ENCODE results near the gene WDTC1. TPM values are rescaled to one million over a fixed set of nuclear protein-coding genes. Genes with fewer than 3 reads are reported as not detected.
A peak's percentile ranks its signal among the peaks of the same experiment; 100 is the strongest.
"Not testable (repeated sequence)": the region's sequence is repeated elsewhere in the genome, so short reads cannot be mapped to it uniquely, and the experiment has no call there.

Gene WDTC1, protein sequence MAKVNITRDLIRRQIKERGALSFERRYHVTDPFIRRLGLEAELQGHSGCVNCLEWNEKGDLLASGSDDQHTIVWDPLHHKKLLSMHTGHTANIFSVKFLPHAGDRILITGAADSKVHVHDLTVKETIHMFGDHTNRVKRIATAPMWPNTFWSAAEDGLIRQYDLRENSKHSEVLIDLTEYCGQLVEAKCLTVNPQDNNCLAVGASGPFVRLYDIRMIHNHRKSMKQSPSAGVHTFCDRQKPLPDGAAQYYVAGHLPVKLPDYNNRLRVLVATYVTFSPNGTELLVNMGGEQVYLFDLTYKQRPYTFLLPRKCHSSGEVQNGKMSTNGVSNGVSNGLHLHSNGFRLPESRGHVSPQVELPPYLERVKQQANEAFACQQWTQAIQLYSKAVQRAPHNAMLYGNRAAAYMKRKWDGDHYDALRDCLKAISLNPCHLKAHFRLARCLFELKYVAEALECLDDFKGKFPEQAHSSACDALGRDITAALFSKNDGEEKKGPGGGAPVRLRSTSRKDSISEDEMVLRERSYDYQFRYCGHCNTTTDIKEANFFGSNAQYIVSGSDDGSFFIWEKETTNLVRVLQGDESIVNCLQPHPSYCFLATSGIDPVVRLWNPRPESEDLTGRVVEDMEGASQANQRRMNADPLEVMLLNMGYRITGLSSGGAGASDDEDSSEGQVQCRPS
- polyA plus RNA-seq (2013, experiment 1 of 4): 50.0 TPM
- 53.1 TPM for polyA plus RNA-seq (2013, experiment 2 of 4)
- polyA plus RNA-seq (2013, experiment 3 of 4): 37.9 TPM
- polyA plus RNA-seq (2013, experiment 4 of 4): 42.4 TPM

DNA sequence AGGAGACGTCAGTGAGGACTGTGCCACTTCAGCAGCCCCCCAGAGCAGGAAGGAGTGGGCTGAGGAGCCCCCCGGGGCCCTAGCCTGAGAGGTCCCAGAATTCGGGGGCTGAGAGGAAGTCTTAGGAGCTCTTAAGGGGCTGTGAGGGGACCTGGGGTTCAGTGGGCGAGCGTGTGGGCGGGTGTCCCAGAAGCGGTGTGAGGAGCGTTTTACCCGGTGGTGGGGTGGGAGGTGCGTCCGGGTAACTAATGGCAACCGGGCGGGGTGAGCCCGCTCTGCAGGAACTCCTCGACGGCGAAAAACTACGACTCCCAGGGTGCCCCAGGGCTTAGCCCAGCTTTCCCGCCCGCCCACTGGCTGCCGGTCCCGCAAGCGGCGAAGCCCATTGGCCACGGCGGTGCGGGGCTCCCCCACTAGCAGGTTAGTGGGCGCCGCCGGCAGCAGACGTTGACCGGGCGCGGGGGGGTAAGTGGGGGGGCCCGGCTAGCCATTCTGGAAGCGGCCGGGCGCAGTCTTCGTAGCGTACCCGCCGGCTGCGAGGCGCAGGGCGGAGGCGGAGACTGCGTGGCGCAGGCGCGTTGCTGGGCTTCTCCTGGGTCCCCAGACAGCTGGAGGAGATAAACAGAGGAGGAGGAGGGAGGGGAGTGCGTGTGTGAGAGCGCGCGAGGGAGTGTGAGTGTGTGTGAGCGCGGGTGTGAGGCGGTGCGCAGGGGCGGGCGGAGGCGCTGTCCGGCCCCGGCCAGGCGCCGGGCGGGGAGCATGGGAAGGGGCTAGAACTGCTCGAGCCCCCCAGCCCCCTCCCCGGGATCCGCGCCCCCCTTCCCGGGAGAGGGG, at the start of gene WDTC1:
Gene WDTC1 (plus strand): TSS at position 584 of the 834 bp plus-strand sequence. CDS start 26,423 bp downstream, outside the sequence.
- WGBS, 2 experiments: 2 to 3% methylated on average over 71 of the region's 71 CpGs

DNA sequence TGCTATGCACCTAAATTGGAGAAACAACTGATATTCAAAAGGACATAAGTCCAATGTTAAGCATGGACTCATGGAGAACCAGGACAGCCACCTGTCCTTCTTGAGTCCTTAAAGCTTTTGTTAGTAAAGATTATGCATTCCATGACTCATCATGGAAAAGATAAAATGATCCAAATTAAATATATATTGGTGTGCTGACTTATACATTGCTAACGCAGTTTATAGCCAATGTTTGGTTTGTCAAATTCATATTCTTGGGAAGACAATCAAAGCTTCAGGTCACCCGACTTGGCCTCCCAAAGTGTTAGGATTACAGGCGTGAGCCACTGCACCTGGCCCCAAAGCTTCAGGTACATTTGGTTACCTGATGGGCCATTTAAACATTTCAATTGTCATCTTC, 49.8 kb upstream of the WDTC1 start:
- not testable (repeated sequence) for H3K4me3 ChIP-seq (ENCODE audit: insufficient read depth, low read depth, low read length); H3K9me3 ChIP-seq (ENCODE audit: control insufficient read depth, low read length); H3K27ac ChIP-seq (ENCODE audit: insufficient read depth, low read depth, low read length, poor library complexity, severe bottlenecking); H3K36me3 ChIP-seq (ENCODE audit: control insufficient read depth, insufficient read depth, low read length); H3K4me1 ChIP-seq (ENCODE audit: control insufficient read depth, insufficient read depth, low read length); H3K27me3 ChIP-seq (ENCODE audit: control insufficient read depth, insufficient read depth, low read length, poor library complexity, severe bottlenecking)
- WGBS, 2 experiments: 87 to 91% methylated on average over 3 of the region's 3 CpGs

More for the DNA sequence above, at the start of gene WDTC1:
- H3K9me3 ChIP-seq (ENCODE audit: control insufficient read depth, low read length): no peaks in the 10 kb centered on the region
- no peaks in the 10 kb centered on the region for H3K27me3 ChIP-seq (ENCODE audit: control insufficient read depth, insufficient read depth, low read length, poor library complexity, severe bottlenecking)
- H3K36me3 ChIP-seq (ENCODE audit: control insufficient read depth, insufficient read depth, low read length): no peaks in the 10 kb centered on the region
- H3K27ac ChIP-seq (ENCODE audit: insufficient read depth, low read depth, low read length, poor library complexity, severe bottlenecking): no peak within 1 kb of the TSS
- H3K4me3 ChIP-seq (ENCODE audit: insufficient read depth, low read depth, low read length): peak within 1 kb of the TSS; percentile 66
- H3K4me1 ChIP-seq (ENCODE audit: control insufficient read depth, insufficient read depth, low read length): peaks cover 11% of the 10 kb centered on the region

DNA sequence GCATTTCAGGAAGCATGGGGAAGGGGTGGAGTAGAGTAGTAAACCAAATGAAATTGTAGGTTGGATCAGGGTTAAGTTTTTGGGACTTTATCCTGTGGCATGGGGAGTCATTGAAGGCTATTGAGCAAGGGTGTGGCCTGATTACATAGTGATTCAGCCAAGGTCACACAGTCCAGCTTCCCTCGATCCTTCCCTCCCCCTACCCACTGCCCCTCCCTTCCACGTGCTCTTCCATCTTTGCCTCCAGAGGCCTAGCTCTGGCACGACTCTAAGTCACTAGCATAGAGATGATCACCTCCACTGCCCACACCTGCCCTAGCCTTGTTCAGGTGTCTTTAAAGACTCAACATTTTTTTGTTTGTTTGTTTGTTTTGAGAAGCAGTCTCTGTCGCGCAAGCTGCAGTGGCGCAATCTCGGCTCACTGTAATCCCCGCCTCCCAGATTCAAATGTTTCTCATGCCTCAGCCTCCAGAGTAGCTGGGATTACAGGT, 42.3 kb upstream of the WDTC1 start:
- 87 to 92% methylated on average over 8 of the region's 8 CpGs for WGBS, 2 experiments
- no peak overlapping the region for H3K4me3 ChIP-seq (ENCODE audit: insufficient read depth, low read depth, low read length)
- H3K27me3 ChIP-seq (ENCODE audit: control insufficient read depth, insufficient read depth, low read length, poor library complexity, severe bottlenecking): no peaks in the 10 kb centered on the region
- no peaks in the 10 kb centered on the region for H3K36me3 ChIP-seq (ENCODE audit: control insufficient read depth, insufficient read depth, low read length)
- H3K4me1 ChIP-seq (ENCODE audit: control insufficient read depth, insufficient read depth, low read length): no peaks in the 10 kb centered on the region
- H3K9me3 ChIP-seq (ENCODE audit: control insufficient read depth, low read length): no peaks in the 10 kb centered on the region
- no peak overlapping the region for H3K27ac ChIP-seq (ENCODE audit: insufficient read depth, low read depth, low read length, poor library complexity, severe bottlenecking)

DNA sequence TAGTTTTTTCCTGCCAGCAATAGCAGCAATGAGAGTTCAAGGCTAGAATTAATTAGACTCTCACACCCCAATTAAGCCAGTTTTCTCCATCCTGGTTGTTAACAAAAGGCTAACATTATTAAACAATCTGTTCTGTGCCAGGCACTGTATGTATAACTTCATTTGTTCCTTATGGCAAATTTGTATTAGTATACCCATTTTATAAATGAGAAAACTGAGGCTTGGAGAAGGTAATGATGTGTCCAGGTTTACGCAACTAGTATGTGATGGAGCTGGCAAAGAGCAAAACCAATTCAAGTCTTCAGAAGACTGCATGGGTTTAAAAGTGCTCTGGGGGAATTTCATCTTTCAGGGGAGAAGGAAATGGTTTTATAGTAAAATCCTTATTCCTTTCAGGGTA, 41.2 kb upstream of the WDTC1 start:
- Histone ChIP-seq H3K9me3 (ENCODE audit: control insufficient read depth, low read length) (no peaks in the 10 kb centered on the region), H3K27me3 (ENCODE audit: control insufficient read depth, insufficient read depth, low read length, poor library complexity, severe bottlenecking) (no peaks in the 10 kb centered on the region), H3K27ac (ENCODE audit: insufficient read depth, low read depth, low read length, poor library complexity, severe bottlenecking) (no peak overlapping the region), H3K36me3 (ENCODE audit: control insufficient read depth, insufficient read depth, low read length) (no peaks in the 10 kb centered on the region), H3K4me1 (ENCODE audit: control insufficient read depth, insufficient read depth, low read length) (no peaks in the 10 kb centered on the region), H3K4me3 (ENCODE audit: insufficient read depth, low read depth, low read length) (no peak overlapping the region)
- 96 to 100% methylated on average over 1 of the region's 1 CpG for WGBS, 2 experiments

DNA sequence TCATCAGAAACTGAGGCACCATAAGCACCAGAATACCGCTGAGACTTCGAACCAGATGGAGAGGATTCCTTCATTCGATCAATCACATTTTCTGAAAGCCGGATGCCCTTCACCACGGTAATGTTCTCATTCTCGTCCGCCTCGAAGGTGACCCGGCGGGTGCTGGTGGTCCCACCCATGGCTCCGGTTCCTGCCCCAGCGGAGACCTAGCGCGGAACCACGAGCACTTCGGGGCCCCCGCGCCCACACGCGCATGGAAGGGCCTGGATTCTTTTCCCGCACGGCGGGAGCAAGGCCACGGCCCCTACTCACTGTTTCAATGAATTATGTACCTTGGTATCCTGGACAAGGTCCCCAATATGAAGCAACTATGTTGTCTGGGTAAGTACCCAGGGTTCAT, 33.1 kb upstream of the WDTC1 start:
- no peak overlapping the region for H3K27ac ChIP-seq (ENCODE audit: insufficient read depth, low read depth, low read length, poor library complexity, severe bottlenecking)
- H3K27me3 ChIP-seq (ENCODE audit: control insufficient read depth, insufficient read depth, low read length, poor library complexity, severe bottlenecking): no peaks in the 10 kb centered on the region
- 96 to 97% methylated on average over 24 of the region's 24 CpGs for WGBS, 2 experiments

DNA sequence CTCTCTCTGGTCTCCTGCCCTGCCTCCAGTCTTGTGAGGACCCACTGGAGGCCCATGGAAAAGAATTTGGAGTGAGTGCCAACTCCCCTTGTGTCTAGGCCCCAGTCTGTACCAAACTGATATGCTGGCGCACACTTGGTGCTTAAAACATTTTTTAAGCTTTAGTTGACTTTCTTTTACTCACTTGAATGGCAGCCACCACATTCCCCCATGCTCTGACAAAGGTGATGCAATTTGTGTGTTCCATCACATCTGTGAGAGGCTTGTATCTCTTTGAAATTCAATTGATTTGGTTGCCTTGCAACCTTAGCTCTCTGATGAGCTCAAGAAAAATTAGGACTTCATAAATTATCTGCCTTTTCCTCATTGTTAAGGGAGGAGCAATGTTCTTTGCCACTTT, 30.5 kb upstream of the WDTC1 start:
- Histone ChIP-seq H3K27me3 (ENCODE audit: control insufficient read depth, insufficient read depth, low read length, poor library complexity, severe bottlenecking) (no peaks in the 10 kb centered on the region), H3K4me1 (ENCODE audit: control insufficient read depth, insufficient read depth, low read length) (no peaks in the 10 kb centered on the region), H3K27ac (ENCODE audit: insufficient read depth, low read depth, low read length, poor library complexity, severe bottlenecking) (no peak overlapping the region), H3K36me3 (ENCODE audit: control insufficient read depth, insufficient read depth, low read length) (no peaks in the 10 kb centered on the region), H3K9me3 (ENCODE audit: control insufficient read depth, low read length) (no peaks in the 10 kb centered on the region), H3K4me3 (ENCODE audit: insufficient read depth, low read depth, low read length) (no peak overlapping the region)
- 88 to 98% methylated on average over 1 of the region's 1 CpG for WGBS, 2 experiments

More for the DNA sequence above, 33.1 kb upstream of the WDTC1 start:
- Histone ChIP-seq H3K9me3 (ENCODE audit: control insufficient read depth, low read length) (no peaks in the 10 kb centered on the region), H3K4me1 (ENCODE audit: control insufficient read depth, insufficient read depth, low read length) (no peaks in the 10 kb centered on the region), H3K36me3 (ENCODE audit: control insufficient read depth, insufficient read depth, low read length) (no peaks in the 10 kb centered on the region), H3K4me3 (ENCODE audit: insufficient read depth, low read depth, low read length) (no peak overlapping the region)

DNA sequence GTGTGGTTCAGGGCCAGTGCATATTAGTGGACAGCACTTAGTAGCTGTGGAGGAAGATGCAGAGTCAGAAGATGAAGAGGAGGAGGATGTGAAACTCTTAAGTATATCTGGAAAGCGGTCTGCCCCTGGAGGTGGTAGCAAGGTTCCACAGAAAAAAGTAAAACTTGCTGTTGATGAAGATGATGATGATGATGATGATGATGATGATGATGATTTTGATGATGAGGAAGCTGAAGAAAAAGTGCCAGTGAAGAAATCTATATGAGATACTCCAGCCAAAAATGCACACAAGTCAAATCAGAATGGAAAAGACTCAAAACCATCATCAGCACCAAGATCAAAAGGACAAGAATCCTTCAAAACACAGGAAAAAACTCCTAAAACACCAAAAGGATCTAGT, 27.2 kb upstream of the WDTC1 start:
- not testable (repeated sequence) for H3K27me3 ChIP-seq (ENCODE audit: control insufficient read depth, insufficient read depth, low read length, poor library complexity, severe bottlenecking); H3K9me3 ChIP-seq (ENCODE audit: control insufficient read depth, low read length); H3K4me1 ChIP-seq (ENCODE audit: control insufficient read depth, insufficient read depth, low read length); H3K36me3 ChIP-seq (ENCODE audit: control insufficient read depth, insufficient read depth, low read length); H3K4me3 ChIP-seq (ENCODE audit: insufficient read depth, low read depth, low read length); H3K27ac ChIP-seq (ENCODE audit: insufficient read depth, low read depth, low read length, poor library complexity, severe bottlenecking)
- 96% methylated on average over 1 of the region's 1 CpG for WGBS, 2 experiments

DNA sequence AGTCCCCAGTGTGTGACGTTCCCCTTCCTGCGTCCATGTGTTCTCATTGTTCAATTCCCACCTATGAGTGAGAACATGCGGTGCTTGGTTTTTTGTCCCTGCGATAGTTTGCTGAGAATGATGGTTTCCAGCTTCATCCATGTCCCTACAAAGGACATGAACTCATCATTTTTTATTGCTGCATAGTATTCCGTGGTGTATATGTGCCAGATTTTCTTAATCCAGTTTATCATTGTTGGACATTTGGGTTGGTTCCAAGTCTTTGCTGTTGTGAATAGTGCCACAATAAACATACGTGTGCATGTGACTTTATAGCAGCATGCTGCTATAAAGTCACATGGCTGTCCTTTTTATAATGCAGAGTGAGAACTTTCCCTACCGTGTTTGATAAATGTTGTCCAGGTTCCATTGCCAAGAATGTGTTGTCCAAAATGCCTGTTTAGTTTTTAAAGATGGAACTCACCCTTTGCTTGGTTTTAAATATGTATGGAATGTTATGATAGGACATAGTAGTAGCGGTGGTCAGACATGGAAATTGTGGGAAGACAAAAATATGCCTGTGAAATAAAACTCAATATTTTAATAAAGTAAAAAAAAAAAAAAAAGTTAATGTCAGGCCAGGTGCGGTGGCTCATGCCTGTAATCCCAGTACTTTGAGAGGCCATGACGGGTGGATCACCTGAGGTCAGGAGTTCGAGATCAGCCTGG, 26.1 kb upstream of the WDTC1 start:
- H3K9me3 ChIP-seq (ENCODE audit: control insufficient read depth, low read length); H3K4me1 ChIP-seq (ENCODE audit: control insufficient read depth, insufficient read depth, low read length): not testable (repeated sequence)

DNA sequence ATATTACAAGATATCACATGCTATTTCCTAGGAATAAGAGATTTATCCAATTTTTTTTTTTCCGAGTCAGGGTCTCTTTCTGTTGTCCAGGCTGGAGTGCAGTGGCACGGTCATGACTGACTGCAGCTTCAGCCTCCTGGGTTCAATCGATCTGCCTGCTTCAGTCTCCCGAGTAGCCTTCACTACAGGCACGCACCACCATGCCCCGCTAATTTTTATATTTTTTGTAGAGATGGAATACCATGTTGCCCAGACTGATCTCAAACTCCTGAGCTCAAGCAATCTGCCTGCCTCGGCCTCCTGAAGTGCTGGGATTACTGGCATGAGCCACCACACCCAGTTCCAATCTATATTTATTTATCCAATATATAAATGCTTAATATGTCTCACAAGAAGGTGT, 18.0 kb upstream of the WDTC1 start:
- Histone ChIP-seq H3K36me3 (ENCODE audit: control insufficient read depth, insufficient read depth, low read length) (no peaks in the 10 kb centered on the region), H3K4me1 (ENCODE audit: control insufficient read depth, insufficient read depth, low read length) (no peaks in the 10 kb centered on the region), H3K9me3 (ENCODE audit: control insufficient read depth, low read length) (no peaks in the 10 kb centered on the region), H3K4me3 (ENCODE audit: insufficient read depth, low read depth, low read length) (no peak overlapping the region), H3K27me3 (ENCODE audit: control insufficient read depth, insufficient read depth, low read length, poor library complexity, severe bottlenecking) (no peaks in the 10 kb centered on the region), H3K27ac (ENCODE audit: insufficient read depth, low read depth, low read length, poor library complexity, severe bottlenecking) (no peak overlapping the region)
- 94 to 95% methylated on average over 7 of the region's 7 CpGs for WGBS, 2 experiments

More for the DNA sequence above, 26.1 kb upstream of the WDTC1 start:
- WGBS, 2 experiments: 92 to 98% methylated on average over 11 of the region's 11 CpGs
- H3K27ac ChIP-seq (ENCODE audit: insufficient read depth, low read depth, low read length, poor library complexity, severe bottlenecking); H3K4me3 ChIP-seq (ENCODE audit: insufficient read depth, low read depth, low read length); H3K27me3 ChIP-seq (ENCODE audit: control insufficient read depth, insufficient read depth, low read length, poor library complexity, severe bottlenecking); H3K36me3 ChIP-seq (ENCODE audit: control insufficient read depth, insufficient read depth, low read length): not testable (repeated sequence)
